Measurements from ENCODE around the gene PDGFA. TPM values are rescaled to one million over a fixed set of nuclear protein-coding genes. Genes with fewer than 3 reads are reported as not detected.

The PDGFA gene
- total RNA-seq, 1 experiment from 2014 or later: 35.8 TPM

DNA sequence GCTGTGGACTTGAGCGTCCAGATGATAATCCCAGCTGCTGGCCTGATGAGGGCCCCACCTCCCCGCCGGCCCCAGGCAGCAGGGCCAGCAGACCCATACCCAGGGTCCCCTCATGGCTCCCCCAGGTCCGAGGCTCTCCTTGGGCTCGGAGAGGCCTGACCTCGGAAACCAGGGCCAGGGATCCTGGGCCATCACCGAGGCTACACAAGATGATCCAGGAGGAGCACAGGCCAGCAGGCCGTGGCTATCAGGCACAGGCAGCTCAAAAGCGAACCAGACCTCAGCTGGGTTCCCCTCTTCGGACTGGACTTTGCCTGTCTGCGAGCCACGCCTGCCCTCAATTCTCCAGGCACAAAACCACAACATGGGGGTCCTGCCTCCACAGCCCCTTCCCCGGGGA lies 17.4 kb downstream of the PDGFA start:
- Histone ChIP-seq H3K27ac (ENCODE audit: insufficient read length, low read depth, low read length) (no peak overlapping the region), H3K23me2 (ENCODE audit: insufficient read length, low read depth, low read length, poor library complexity, severe bottlenecking) (no peaks in the 10 kb centered on the region), H3K56ac (ENCODE audit: insufficient read length, low read depth, low read length) (no peak overlapping the region), H2AK5ac (ENCODE audit: insufficient read length, low read length) (no peak overlapping the region), H3K18ac (ENCODE audit: insufficient read length, low read depth, low read length) (no peak overlapping the region), H3K9me3 (ENCODE audit: control insufficient read depth, low read depth, low read length) (no peaks in the 10 kb centered on the region), H2BK12ac (ENCODE audit: insufficient read length, low read depth, low read length) (no peak overlapping the region), H2BK120ac (ENCODE audit: low read depth, low read length, poor library complexity, severe bottlenecking) (no peak overlapping the region), H3T11ph (ENCODE audit: low read length) (no peak overlapping the region), H3K79me1 (ENCODE audit: insufficient read depth, low read depth, low read length, poor library complexity, severe bottlenecking) (no peaks in the 10 kb centered on the region), H4K8ac (replicated peaks; ENCODE audit: insufficient read length, low read depth, low read length) (no peak overlapping the region), H3K4me2 (ENCODE audit: insufficient read depth, insufficient read length, low read length) (no peak overlapping the region), H2BK20ac (ENCODE audit: low read depth, low read length, poor library complexity, severe bottlenecking) (no peak overlapping the region), H3K4ac (ENCODE audit: low read depth, low read length) (no peak overlapping the region), H3K27me3 (ENCODE audit: insufficient read depth, low read length) (no peaks in the 10 kb centered on the region), H2AFZ (ENCODE audit: low read length) (no peak overlapping the region), H4K20me1 (ENCODE audit: control insufficient read depth, insufficient read depth, insufficient read length) (no peaks in the 10 kb centered on the region), H3K4me1 (ENCODE audit: insufficient read depth, low read length) (no peaks in the 10 kb centered on the region), H2BK15ac (ENCODE audit: low read depth, low read length) (no peak overlapping the region), H3K23ac (ENCODE audit: insufficient read length, low read depth, low read length) (no peak overlapping the region), H3K9ac (ENCODE audit: extremely low read depth, insufficient read length, low read length) (no peak overlapping the region), H4K5ac (ENCODE audit: insufficient read length, low read depth, low read length) (no peak overlapping the region), H2BK5ac (ENCODE audit: insufficient read length, low read length) (no peak overlapping the region), H3K79me2 (ENCODE audit: insufficient read depth, low read length) (no peaks in the 10 kb centered on the region), H4K91ac (ENCODE audit: insufficient read length, low read depth, low read length) (no peak overlapping the region), H3K14ac (ENCODE audit: insufficient read depth, low read length) (no peak overlapping the region)
- WGBS (ENCODE audit: extremely low coverage, insufficient read length, low lambda C conversion rate): no CpG with 5 or more reads among the region's 13 CpGs
- Mint-ChIP-seq H3K4me3 (no peak overlapping the region), H3K27me3 (ENCODE audit: low read depth) (no peaks in the 10 kb centered on the region), H3K9me3 (no peaks in the 10 kb centered on the region; a peak in 1 of 5 replicates), H3K36me3 (ENCODE audit: insufficient read depth in 1 of 3, low read depth in 3 of 3) (peaks cover 36 to 49% (median 49%) of the 10 kb centered on the region in 3 experiments), H3K4me1 (peaks cover 0 to 5% of the 10 kb centered on the region in 2 experiments; a peak in 2 of 4 replicates), H3K27ac (peak overlapping the region in 1 of 3 experiments; percentile 26; a peak in 1 of 7 replicates)
- no peak for DNase-seq
- TF ChIP-seq, protein P1, sequence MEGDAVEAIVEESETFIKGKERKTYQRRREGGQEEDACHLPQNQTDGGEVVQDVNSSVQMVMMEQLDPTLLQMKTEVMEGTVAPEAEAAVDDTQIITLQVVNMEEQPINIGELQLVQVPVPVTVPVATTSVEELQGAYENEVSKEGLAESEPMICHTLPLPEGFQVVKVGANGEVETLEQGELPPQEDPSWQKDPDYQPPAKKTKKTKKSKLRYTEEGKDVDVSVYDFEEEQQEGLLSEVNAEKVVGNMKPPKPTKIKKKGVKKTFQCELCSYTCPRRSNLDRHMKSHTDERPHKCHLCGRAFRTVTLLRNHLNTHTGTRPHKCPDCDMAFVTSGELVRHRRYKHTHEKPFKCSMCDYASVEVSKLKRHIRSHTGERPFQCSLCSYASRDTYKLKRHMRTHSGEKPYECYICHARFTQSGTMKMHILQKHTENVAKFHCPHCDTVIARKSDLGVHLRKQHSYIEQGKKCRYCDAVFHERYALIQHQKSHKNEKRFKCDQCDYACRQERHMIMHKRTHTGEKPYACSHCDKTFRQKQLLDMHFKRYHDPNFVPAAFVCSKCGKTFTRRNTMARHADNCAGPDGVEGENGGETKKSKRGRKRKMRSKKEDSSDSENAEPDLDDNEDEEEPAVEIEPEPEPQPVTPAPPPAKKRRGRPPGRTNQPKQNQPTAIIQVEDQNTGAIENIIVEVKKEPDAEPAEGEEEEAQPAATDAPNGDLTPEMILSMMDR (conservative IDR thresholded peaks at IDR 0.05): no peak

All from H9 (cell line).